ENCODE results near the gene CBLL1. TPM values are rescaled to one million over a fixed set of nuclear protein-coding genes. Genes with fewer than 3 reads are reported as not detected.

The CBLL1 gene
- total and polyA plus RNA-seq, 2 experiments from 2014 or later = 11.9 to 38.2 TPM

DNA sequence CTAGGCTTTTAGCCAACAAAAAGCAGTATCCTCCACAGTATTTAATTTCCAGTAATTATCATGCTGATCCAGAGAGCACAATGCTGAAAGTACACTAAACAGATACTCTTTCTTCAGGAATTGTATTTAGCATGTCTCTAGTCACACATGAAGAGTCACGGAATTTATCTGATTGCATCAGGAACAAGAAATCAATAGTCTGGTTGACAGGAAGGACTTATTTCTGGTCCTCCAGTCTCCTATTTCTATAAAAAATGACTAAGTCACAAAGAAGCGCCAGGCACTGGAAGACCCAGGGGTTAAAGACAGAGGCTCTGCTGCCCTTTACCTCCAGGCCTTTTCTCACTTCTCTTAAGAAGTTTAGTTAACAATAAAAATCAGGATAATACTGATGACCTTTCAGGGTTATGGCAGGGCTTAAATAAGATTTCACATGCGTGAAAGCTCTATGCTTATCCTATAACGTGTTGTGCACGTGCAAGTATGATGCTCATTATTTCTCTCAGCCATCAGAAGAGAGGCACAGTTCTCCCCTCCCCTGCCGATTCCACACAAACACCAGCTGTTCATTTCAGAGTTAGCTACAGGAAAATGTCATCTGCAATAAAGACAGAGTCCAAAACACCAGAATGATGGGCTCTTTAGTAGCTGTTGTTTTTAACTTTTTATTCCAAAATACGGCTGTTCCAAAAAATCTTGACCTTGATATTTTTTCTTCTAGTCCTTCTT is 46.5 kb upstream of the CBLL1 start:
- no peaks in the 10 kb centered on the region for H3F3A ChIP-seq (ENCODE audit: insufficient read depth)
- H3K4me1 ChIP-seq (ENCODE audit: insufficient read depth) = peaks cover 7% of the 10 kb centered on the region
- no peaks in the 10 kb centered on the region for H3K27me3 ChIP-seq (replicated peaks; ENCODE audit: insufficient read depth)
- no peak overlapping the region for H3K4me2 ChIP-seq (ENCODE audit: unreplicated experiment)
- no peak overlapping the region for H3K4me3 ChIP-seq
- H2AFZ ChIP-seq = no peak overlapping the region
- no peaks in the 10 kb centered on the region for H3K79me2 ChIP-seq (ENCODE audit: insufficient read depth)
- H3K9me3 ChIP-seq (ENCODE audit: low read depth) = no peaks in the 10 kb centered on the region
- H3K9ac ChIP-seq = no peak overlapping the region
- TF ChIP-seq EZH2 (IDR thresholded peaks at IDR 0.05; ENCODE audit: insufficient read depth, poor library complexity, severe bottlenecking) = no peak
- no peak for TF ChIP-seq EZH2phosphoT487 (IDR thresholded peaks at IDR 0.05; ENCODE audit: insufficient read depth, low read depth)
- no peak overlapping the region for H3K27ac ChIP-seq
- no peaks in the 10 kb centered on the region for H3K36me3 ChIP-seq (ENCODE audit: low read depth)
- in situ Hi-C loops (cut with MboI) = no loop called here
- H4K20me1 ChIP-seq (ENCODE audit: insufficient read depth) = no peaks in the 10 kb centered on the region
- WGBS, 2 experiments (ENCODE audit: low coverage in 1 of 2, low lambda C conversion rate in 2 of 2, missing lambda C conversion rate in 2 of 2) = 76 to 81% methylated on average over 7 of the region's 7 CpGs
- no peak for DNase-seq
- no peaks in the 10 kb centered on the region for H3K9me2 ChIP-seq (ENCODE audit: insufficient read depth)

DNA sequence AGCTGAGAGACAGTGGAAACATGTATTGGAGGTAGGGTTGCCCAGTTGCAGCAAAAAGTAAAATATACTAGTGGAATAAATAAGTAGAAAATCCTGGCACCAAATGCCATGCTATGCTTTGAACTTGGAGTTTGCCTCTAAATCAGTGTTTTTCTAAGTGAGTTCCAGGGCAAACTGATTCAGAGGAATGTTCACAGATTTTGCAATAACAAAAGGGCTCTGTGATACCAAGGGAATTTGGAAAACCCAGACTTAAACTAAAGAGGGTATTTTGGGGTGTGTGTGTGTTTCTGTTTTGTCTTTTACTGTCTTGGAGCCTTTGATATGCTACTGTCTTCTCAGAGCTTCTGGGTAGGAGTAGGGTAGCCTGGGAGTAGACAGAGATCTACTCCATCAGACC is 43.4 kb upstream of the CBLL1 start:
- no peak overlapping the region for H3K4me3 ChIP-seq
- H3K9me2 ChIP-seq (ENCODE audit: insufficient read depth) = no peaks in the 10 kb centered on the region
- H3K4me1 ChIP-seq (ENCODE audit: insufficient read depth) = no peaks in the 10 kb centered on the region
- no peak overlapping the region for H3K4me2 ChIP-seq (ENCODE audit: unreplicated experiment)
- no peaks in the 10 kb centered on the region for H3K27me3 ChIP-seq (replicated peaks; ENCODE audit: insufficient read depth)
- no peaks in the 10 kb centered on the region for H3K36me3 ChIP-seq (ENCODE audit: low read depth)
- in situ Hi-C loops (cut with MboI) = no loop called here
- no peak overlapping the region for H3K27ac ChIP-seq
- no peaks in the 10 kb centered on the region for H3K9me3 ChIP-seq (ENCODE audit: low read depth)
- H2AFZ ChIP-seq = no peak overlapping the region
- DNase-seq = peak; percentile 19
- no peak overlapping the region for H3K9ac ChIP-seq
- no peaks in the 10 kb centered on the region for H4K20me1 ChIP-seq (ENCODE audit: insufficient read depth)
- TF ChIP-seq EZH2 (IDR thresholded peaks at IDR 0.05; ENCODE audit: insufficient read depth, poor library complexity, severe bottlenecking) (no peak), EZH2phosphoT487 (IDR thresholded peaks at IDR 0.05; ENCODE audit: insufficient read depth, low read depth) (no peak)
- no peaks in the 10 kb centered on the region for H3F3A ChIP-seq (ENCODE audit: insufficient read depth)
- no peaks in the 10 kb centered on the region for H3K79me2 ChIP-seq (ENCODE audit: insufficient read depth)

DNA sequence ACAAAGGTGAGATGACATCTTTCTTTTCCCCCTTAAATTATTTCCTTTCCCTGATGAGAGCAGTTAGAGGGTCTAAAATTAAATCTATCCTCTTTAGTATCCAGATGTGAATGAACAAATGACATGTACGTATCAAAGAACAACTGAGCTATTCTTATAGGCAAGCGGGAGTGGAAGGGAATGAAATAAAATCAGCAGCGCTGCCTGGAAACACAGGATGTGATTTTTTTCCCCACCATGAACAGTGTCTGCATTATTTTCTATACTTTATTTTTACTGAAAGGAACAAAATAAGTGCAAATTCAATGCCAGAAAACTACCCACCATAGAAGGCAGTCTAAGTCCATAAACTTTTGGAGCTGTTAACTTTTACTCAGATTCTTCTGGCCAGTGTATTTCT is 42.8 kb upstream of the CBLL1 start:
- Histone ChIP-seq H3K9me3 (ENCODE audit: low read depth) (no peaks in the 10 kb centered on the region), H3K9me2 (ENCODE audit: insufficient read depth) (no peaks in the 10 kb centered on the region), H3K4me3 (no peak overlapping the region), H3K36me3 (ENCODE audit: low read depth) (no peaks in the 10 kb centered on the region), H3K4me2 (ENCODE audit: unreplicated experiment) (no peak overlapping the region), H2AFZ (no peak overlapping the region), H3K79me2 (ENCODE audit: insufficient read depth) (no peaks in the 10 kb centered on the region), H3F3A (ENCODE audit: insufficient read depth) (no peaks in the 10 kb centered on the region), H4K20me1 (ENCODE audit: insufficient read depth) (no peaks in the 10 kb centered on the region), H3K27ac (no peak overlapping the region), H3K27me3 (replicated peaks; ENCODE audit: insufficient read depth) (no peaks in the 10 kb centered on the region), H3K9ac (no peak overlapping the region), H3K4me1 (ENCODE audit: insufficient read depth) (no peaks in the 10 kb centered on the region)
- no peak for DNase-seq
- in situ Hi-C loops (cut with MboI) = no loop called here
- WGBS, 2 experiments (ENCODE audit: low coverage in 1 of 2, low lambda C conversion rate in 2 of 2, missing lambda C conversion rate in 2 of 2) = 73 to 83% methylated on average over 3 of the region's 3 CpGs
- no peak for TF ChIP-seq EZH2 (IDR thresholded peaks at IDR 0.05; ENCODE audit: insufficient read depth, poor library complexity, severe bottlenecking)
- no peak for TF ChIP-seq EZH2phosphoT487 (IDR thresholded peaks at IDR 0.05; ENCODE audit: insufficient read depth, low read depth)

DNA sequence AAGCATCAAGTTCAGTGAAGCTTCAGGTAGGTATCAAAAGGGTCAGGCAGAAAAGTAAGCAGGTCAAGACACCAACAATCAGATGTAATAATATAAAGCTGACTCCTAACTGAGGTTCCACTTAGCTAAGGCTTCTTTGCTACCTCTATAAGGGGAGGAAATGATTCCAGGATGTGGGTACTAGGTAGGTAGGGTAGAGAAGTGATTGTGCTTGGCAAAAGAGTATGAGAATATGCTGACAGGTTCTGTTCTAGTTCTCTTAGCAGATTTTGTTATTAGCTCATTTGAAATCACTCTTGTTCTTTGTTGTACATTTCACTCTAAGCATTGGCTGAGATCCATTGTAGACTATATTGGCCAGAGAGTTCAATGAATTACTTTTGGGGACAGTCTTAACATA is 40.7 kb upstream of the CBLL1 start:
- TF ChIP-seq EZH2phosphoT487 (IDR thresholded peaks at IDR 0.05; ENCODE audit: insufficient read depth, low read depth) (no peak), EZH2 (IDR thresholded peaks at IDR 0.05; ENCODE audit: insufficient read depth, poor library complexity, severe bottlenecking) (no peak)
- in situ Hi-C loops (cut with MboI) = no loop called here
- H3K4me1 ChIP-seq (ENCODE audit: insufficient read depth) = no peaks in the 10 kb centered on the region
- no peaks in the 10 kb centered on the region for H3K79me2 ChIP-seq (ENCODE audit: insufficient read depth)
- no peaks in the 10 kb centered on the region for H4K20me1 ChIP-seq (ENCODE audit: insufficient read depth)
- no peaks in the 10 kb centered on the region for H3K9me3 ChIP-seq (ENCODE audit: low read depth)
- H3K9ac ChIP-seq = no peak overlapping the region
- no peak overlapping the region for H3K27ac ChIP-seq
- no peaks in the 10 kb centered on the region for H3F3A ChIP-seq (ENCODE audit: insufficient read depth)
- no peaks in the 10 kb centered on the region for H3K9me2 ChIP-seq (ENCODE audit: insufficient read depth)
- no peaks in the 10 kb centered on the region for H3K36me3 ChIP-seq (ENCODE audit: low read depth)
- no peak overlapping the region for H3K4me2 ChIP-seq (ENCODE audit: unreplicated experiment)
- H3K27me3 ChIP-seq (replicated peaks; ENCODE audit: insufficient read depth) = no peaks in the 10 kb centered on the region
- no peak overlapping the region for H3K4me3 ChIP-seq
- DNase-seq = no peak
- no peak overlapping the region for H2AFZ ChIP-seq

DNA sequence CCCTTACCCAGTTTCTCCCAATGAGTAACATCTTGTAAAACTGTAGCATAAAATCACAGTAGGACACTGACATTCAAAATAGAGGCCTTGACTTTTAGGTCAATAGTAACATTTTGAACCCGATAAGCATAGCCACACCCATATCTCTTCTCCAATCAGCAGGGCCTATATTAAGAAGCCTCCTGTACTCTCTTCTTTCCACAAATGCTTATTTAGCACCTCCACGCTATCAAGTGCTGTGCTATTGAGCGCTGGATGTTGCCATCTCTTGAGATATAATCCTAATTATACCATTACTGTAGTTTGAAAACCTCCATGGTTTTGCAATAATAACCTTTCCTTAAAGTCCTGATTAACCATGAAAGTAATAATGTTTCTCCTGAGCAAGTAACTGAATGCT is 40.1 kb upstream of the CBLL1 start:
- H3K4me2 ChIP-seq (ENCODE audit: unreplicated experiment) = no peak overlapping the region
- no peaks in the 10 kb centered on the region for H3K9me3 ChIP-seq (ENCODE audit: low read depth)
- no peaks in the 10 kb centered on the region for H3K36me3 ChIP-seq (ENCODE audit: low read depth)
- H3K9ac ChIP-seq = no peak overlapping the region
- no peaks in the 10 kb centered on the region for H3K4me1 ChIP-seq (ENCODE audit: insufficient read depth)
- no peaks in the 10 kb centered on the region for H3K27me3 ChIP-seq (replicated peaks; ENCODE audit: insufficient read depth)
- TF ChIP-seq EZH2phosphoT487 (IDR thresholded peaks at IDR 0.05; ENCODE audit: insufficient read depth, low read depth) = no peak
- TF ChIP-seq EZH2 (IDR thresholded peaks at IDR 0.05; ENCODE audit: insufficient read depth, poor library complexity, severe bottlenecking) = no peak
- H3K79me2 ChIP-seq (ENCODE audit: insufficient read depth) = no peaks in the 10 kb centered on the region
- H4K20me1 ChIP-seq (ENCODE audit: insufficient read depth) = no peaks in the 10 kb centered on the region
- no peak for DNase-seq
- no peak overlapping the region for H3K4me3 ChIP-seq
- no peak overlapping the region for H2AFZ ChIP-seq
- H3K9me2 ChIP-seq (ENCODE audit: insufficient read depth) = no peaks in the 10 kb centered on the region
- in situ Hi-C loops (cut with MboI) = no loop called here
- WGBS, 2 experiments (ENCODE audit: low coverage in 1 of 2, low lambda C conversion rate in 2 of 2, missing lambda C conversion rate in 2 of 2) = 61 to 64% methylated on average over 3 of the region's 3 CpGs
- no peaks in the 10 kb centered on the region for H3F3A ChIP-seq (ENCODE audit: insufficient read depth)
- no peak overlapping the region for H3K27ac ChIP-seq
